ENCODE results near the gene EZH2. TPM values are rescaled to one million over a fixed set of nuclear protein-coding genes. Genes with fewer than 3 reads are reported as not detected.

EZH2 gene
- total RNA-seq, 4 donors from 2014 or later: 6.0 to 17.3 (median 7.2) TPM

DNA sequence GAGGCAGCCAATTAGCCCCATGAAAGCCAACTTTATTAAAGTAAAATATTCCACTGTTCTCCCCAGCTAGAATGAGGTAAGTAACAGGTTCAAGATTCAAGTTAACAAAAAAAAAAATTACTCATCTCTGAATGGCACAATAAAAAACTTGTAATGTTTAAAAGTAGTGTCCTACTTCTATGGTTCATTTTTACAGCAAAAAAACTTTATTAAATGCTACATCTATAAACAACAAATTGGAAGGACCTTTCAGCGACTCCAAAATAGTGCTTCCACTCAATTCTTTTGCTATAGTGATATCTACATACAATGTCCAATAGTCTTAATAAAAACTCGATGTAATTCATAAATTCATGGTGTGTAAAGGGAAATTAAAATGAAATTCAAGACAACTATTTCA is 59.2 kb downstream of the EZH2 start:
- 92 to 94% methylated on average over 2 of the region's 2 CpGs for WGBS, 2 donors (ENCODE audit: low coverage in 1 of 2)
- TF ChIP-seq, protein P1, sequence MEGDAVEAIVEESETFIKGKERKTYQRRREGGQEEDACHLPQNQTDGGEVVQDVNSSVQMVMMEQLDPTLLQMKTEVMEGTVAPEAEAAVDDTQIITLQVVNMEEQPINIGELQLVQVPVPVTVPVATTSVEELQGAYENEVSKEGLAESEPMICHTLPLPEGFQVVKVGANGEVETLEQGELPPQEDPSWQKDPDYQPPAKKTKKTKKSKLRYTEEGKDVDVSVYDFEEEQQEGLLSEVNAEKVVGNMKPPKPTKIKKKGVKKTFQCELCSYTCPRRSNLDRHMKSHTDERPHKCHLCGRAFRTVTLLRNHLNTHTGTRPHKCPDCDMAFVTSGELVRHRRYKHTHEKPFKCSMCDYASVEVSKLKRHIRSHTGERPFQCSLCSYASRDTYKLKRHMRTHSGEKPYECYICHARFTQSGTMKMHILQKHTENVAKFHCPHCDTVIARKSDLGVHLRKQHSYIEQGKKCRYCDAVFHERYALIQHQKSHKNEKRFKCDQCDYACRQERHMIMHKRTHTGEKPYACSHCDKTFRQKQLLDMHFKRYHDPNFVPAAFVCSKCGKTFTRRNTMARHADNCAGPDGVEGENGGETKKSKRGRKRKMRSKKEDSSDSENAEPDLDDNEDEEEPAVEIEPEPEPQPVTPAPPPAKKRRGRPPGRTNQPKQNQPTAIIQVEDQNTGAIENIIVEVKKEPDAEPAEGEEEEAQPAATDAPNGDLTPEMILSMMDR (IDR thresholded peaks at IDR 0.05): no peak
- TF ChIP-seq EP300 (IDR thresholded peaks at IDR 0.05; ENCODE audit: low read depth) (no peak), POLR2AphosphoS5 (IDR thresholded peaks at IDR 0.05) (no peak), POLR2A (IDR thresholded peaks at IDR 0.05) (no peak)
- H3K4me3 ChIP-seq: no peak overlapping the region
- H3K27me3 ChIP-seq: no peaks in the 10 kb centered on the region
- no peaks in the 10 kb centered on the region for H3K9me3 ChIP-seq
- H3K4me1 ChIP-seq: no peaks in the 10 kb centered on the region
- peaks cover 0 to 6% (median 0%) of the 10 kb centered on the region in 4 donors for H3K36me3 ChIP-seq
- no peak for DNase-seq
- no peak overlapping the region for H3K27ac ChIP-seq
- in situ Hi-C loops (cut with MboI; ENCODE audit: low pct_ligation_motif_present in 1 of 4, low pct_unique_long_range_greater_than_20kb in 1 of 4, low sequenced_read_pairs in 3 of 4) (no loop called here), intact Hi-C loops (cut with DNase I; ENCODE audit: low total_unique reads) (no loop called here)

DNA sequence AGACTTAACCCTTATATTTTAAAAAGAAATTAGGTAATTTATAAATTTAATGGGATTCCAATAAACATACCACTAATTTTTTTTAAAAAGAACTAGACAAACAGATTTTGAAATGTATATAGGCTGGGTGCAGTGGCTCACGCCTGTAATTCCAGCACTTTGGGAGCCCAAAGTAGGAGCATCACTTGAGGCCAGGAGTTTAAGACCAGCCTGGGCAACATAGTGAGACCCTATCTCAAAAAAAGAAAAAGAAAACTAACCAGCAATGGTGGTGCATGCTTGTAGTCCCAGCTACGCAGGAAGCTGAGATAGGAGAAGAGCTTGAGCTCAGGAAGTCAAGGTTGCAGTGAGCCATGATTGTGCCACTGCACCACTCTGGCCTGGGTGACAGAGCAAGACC is 62.7 kb downstream of the EZH2 start:
- TF ChIP-seq POLR2A (IDR thresholded peaks at IDR 0.05) (no peak), EP300 (IDR thresholded peaks at IDR 0.05; ENCODE audit: low read depth) (no peak), POLR2AphosphoS5 (IDR thresholded peaks at IDR 0.05) (no peak)
- TF ChIP-seq, protein P1 (IDR thresholded peaks at IDR 0.05): no peak
- Histone ChIP-seq H3K36me3 (peaks cover 0 to 3% (median 0%) of the 10 kb centered on the region in 4 donors), H3K27me3 (no peaks in the 10 kb centered on the region), H3K4me3 (no peak overlapping the region), H3K4me1 (no peaks in the 10 kb centered on the region), H3K27ac (no peak overlapping the region), H3K9me3 (no peaks in the 10 kb centered on the region)
- intact Hi-C loops (cut with DNase I; ENCODE audit: low total_unique reads) (no loop called here), in situ Hi-C loops (cut with MboI; ENCODE audit: low pct_ligation_motif_present in 1 of 4, low pct_unique_long_range_greater_than_20kb in 1 of 4, low sequenced_read_pairs in 3 of 4) (no loop called here)
- 94 to 100% methylated on average over 2 of the region's 2 CpGs for WGBS, 2 donors (ENCODE audit: low coverage in 1 of 2)
- no peak for DNase-seq

DNA sequence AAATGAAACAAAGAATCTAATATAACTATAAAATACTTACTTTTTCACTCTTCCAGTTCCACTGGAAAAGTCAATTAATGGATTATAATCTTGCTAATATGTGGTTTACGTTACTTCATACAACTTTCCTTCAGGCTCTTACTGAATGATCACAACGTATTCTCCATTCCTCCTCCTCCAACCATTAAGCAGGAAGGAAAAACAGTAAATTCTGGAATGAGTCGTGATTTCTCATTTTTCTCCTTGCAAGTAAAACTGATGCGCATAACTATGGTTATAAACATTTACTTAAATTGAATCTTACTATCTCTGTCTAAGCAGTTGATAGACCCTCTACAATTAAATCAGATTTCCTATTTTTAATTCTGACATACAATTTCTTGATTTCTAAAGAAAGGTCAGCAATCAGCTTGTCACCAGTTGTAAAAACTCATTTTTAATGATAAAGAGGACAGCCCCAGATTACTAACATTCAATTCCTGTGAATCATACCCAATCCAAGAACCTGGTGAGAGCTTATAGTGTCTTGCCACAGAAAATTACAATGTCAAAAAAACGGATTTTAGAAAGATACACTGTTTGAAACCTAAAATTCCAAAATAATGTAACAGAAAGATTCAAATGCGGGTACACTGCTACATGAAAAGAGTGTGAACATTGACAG is 64.3 kb downstream of the EZH2 start:
- no peaks in the 10 kb centered on the region for H3K4me1 ChIP-seq
- no peaks in the 10 kb centered on the region for H3K9me3 ChIP-seq
- intact Hi-C loops (cut with DNase I; ENCODE audit: low total_unique reads) (no loop called here), in situ Hi-C loops (cut with MboI; ENCODE audit: low pct_ligation_motif_present in 1 of 4, low pct_unique_long_range_greater_than_20kb in 1 of 4, low sequenced_read_pairs in 3 of 4) (no loop called here)
- no peak overlapping the region for H3K4me3 ChIP-seq
- 88 to 95% methylated on average over 6 of the region's 6 CpGs for WGBS, 2 donors (ENCODE audit: low coverage in 1 of 2)
- no peak overlapping the region for H3K27ac ChIP-seq
- no peak for DNase-seq
- no peaks in the 10 kb centered on the region for H3K36me3 ChIP-seq
- no peaks in the 10 kb centered on the region for H3K27me3 ChIP-seq
- TF ChIP-seq, protein P1 (IDR thresholded peaks at IDR 0.05): no peak
- no peak for TF ChIP-seq POLR2A (IDR thresholded peaks at IDR 0.05)
- TF ChIP-seq POLR2AphosphoS5 (IDR thresholded peaks at IDR 0.05): no peak
- no peak for TF ChIP-seq EP300 (IDR thresholded peaks at IDR 0.05; ENCODE audit: low read depth)

DNA sequence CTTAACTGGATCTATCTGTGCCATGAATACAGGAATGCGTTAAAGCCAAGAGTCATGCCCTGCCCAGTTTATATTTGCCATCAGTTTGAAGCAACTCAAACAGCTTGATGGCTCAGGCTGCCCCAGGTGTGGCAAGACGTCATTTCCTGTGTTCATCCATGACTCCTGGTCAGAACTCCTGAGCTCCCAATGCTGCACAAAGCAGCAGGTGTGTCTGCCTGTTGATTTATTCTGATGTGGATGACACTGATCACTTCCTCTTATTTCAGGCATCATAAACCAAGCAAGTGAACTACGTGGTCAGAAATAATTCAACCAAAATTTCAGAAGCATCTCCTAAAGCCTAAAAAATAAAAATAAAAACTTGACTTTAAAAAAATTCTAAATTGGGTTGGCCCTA is 68.5 kb downstream of the EZH2 start:
- WGBS, 2 donors (ENCODE audit: low coverage in 1 of 2): 50 to 74% methylated on average over 3 of the region's 3 CpGs
- intact Hi-C loops (cut with DNase I; ENCODE audit: low total_unique reads): no loop called here

More for the DNA sequence above, 68.5 kb downstream of the EZH2 start:
- peak; percentile 21 for DNase-seq
- peak overlapping the region in 1 of 4 donors; percentile 4 for H3K27ac ChIP-seq
- in situ Hi-C loops (cut with MboI; ENCODE audit: low pct_ligation_motif_present in 1 of 4, low pct_unique_long_range_greater_than_20kb in 1 of 4, low sequenced_read_pairs in 3 of 4): no loop called here
- TF ChIP-seq EP300 (IDR thresholded peaks at IDR 0.05; ENCODE audit: low read depth) (no peak), POLR2AphosphoS5 (IDR thresholded peaks at IDR 0.05) (no peak), POLR2A (IDR thresholded peaks at IDR 0.05) (no peak)
- TF ChIP-seq, protein P1 (IDR thresholded peaks at IDR 0.05): no peak
- no peaks in the 10 kb centered on the region for H3K36me3 ChIP-seq
- H3K4me1 ChIP-seq: no peaks in the 10 kb centered on the region
- no peaks in the 10 kb centered on the region for H3K9me3 ChIP-seq
- H3K4me3 ChIP-seq: no peak overlapping the region
- no peaks in the 10 kb centered on the region for H3K27me3 ChIP-seq

Measured in transverse colon (tissue), 4 donors.